Dendritic cell treated with granulocyte-macrophage colony-stimulating factor and Interleukin-4, amounts not matched to agents 40 ng/mL and 50 ng/mL, for 4 days (primary cell): ENCODE results near the gene PEPD.

Experiments
- H3K27ac Mint-ChIP-seq: one replicate; pipeline ENCODE4 v1.8.0; 2022; ENCODE audit warnings: mild to moderate bottlenecking, mixed read lengths
- H3K27me3 Mint-ChIP-seq: one replicate; pipeline ENCODE4 v1.8.0; 2022; ENCODE audit warnings: mild to moderate bottlenecking, mixed read lengths
- H3K36me3 Mint-ChIP-seq: one replicate; pipeline ENCODE4 v1.8.0; 2022; ENCODE audit warnings: low read depth, mixed read lengths
- H3K4me1 Mint-ChIP-seq: one replicate; pipeline ENCODE4 v1.8.0; 2022; ENCODE audit warnings: low read depth, mixed read lengths
- H3K4me3 Mint-ChIP-seq: one replicate; pipeline ENCODE4 v1.8.0; 2022; ENCODE audit warnings: mild to moderate bottlenecking, moderate library complexity, mixed read lengths
- H3K9me3 Mint-ChIP-seq: one replicate; pipeline ENCODE4 v1.8.0; 2022; ENCODE audit warnings: mixed read lengths
- intact Hi-C: fragments of 100-400 bp; cut with micrococcal nuclease; formaldehyde crosslinking; loops from one replicate; pipeline ENCODE4 v1.15.0; 2022

PEPD gene

DNA sequence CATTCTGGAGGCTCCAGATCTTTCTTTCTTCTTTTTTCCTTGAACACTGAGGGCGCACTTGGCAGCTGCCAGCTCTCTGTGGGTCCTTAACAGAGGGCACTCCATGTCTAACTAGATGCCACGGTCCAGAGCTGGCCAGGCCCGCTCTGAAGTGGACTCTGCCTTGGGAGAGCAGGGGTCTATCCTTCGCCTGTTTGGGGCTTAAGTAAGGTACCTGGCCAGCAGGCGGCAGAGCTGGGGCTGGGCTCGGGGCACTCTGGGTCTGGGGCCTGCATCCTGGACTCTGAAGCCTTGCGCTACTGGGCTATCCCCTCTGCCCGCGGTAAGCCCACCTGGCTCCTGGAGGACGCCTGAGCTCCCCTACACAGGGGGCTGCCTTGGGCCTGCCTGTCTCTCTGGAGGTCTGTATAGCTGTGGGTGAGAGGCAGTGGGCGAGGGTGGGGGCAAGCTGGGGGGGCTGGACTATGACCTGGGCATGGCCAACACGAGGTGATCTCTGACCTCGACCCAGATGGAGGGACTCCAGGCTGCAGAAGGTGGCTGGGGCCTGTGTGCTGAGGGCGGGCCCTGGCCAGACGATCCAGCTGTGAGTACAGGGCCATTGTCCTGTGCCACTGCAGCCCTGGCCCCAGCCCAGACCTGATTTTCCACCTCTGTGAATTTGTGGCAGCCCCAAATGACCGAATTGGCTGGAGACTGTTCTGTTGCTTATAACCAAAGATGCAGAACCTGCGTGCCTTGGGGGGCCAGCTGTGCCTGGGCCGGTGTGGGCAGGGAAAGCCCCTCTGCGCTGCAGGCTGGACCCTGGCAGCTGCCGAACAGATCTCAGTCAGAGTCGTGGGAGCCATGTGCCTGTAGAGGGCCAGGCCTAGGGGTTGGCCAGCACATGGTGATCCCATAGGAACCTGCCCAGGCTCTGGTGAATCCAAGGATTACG is 121.6 kb downstream of the PEPD start:
- peaks cover 61% of the 10 kb centered on the region for H3K4me1 Mint-ChIP-seq
- H3K27me3 Mint-ChIP-seq, result no peaks in the 10 kb centered on the region
- intact Hi-C loops, result no loop called here
- no peaks in the 10 kb centered on the region for H3K9me3 Mint-ChIP-seq
- H3K4me3 Mint-ChIP-seq, result no peak overlapping the region
- no peak overlapping the region for H3K27ac Mint-ChIP-seq
- peaks cover 53% of the 10 kb centered on the region for H3K36me3 Mint-ChIP-seq

DNA sequence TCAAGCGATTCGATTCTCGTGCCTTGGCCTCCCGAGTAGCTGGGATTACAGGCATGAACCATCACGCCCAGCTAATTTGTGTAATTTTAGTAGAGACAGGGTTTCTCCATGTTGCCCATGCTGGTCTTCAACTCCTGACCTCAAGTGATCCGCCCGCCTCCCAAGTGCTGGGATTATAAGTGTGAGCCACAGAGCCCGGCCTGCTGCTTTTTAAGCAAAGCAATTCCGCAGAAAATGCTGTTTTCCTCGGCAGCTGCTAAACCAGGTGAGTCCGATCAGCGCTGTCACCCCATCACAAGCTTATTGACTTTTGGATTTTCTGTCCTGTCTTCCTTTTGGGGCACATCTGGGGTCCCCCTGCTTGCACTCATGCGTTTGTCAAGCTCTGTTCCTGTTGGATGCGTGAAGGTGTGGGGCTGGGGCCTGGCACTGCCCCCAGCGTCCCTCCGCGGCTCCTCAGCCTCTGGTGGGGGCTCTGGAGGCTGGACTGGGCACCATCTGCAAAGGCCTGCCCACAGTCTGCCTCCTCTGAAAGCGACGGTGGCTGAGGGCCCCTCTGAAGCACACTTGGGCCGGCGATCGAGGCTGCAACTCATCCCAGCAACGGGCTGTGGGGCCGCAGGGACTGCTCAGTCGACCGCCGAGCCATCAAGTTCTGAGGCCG is 122.4 kb downstream of the PEPD start:
- H3K4me3 Mint-ChIP-seq, result no peak overlapping the region
- peaks cover 61% of the 10 kb centered on the region for H3K4me1 Mint-ChIP-seq
- no peak overlapping the region for H3K27ac Mint-ChIP-seq
- intact Hi-C loops, result no loop called here
- H3K27me3 Mint-ChIP-seq, result no peaks in the 10 kb centered on the region
- no peaks in the 10 kb centered on the region for H3K9me3 Mint-ChIP-seq
- H3K36me3 Mint-ChIP-seq, result peaks cover 53% of the 10 kb centered on the region

DNA sequence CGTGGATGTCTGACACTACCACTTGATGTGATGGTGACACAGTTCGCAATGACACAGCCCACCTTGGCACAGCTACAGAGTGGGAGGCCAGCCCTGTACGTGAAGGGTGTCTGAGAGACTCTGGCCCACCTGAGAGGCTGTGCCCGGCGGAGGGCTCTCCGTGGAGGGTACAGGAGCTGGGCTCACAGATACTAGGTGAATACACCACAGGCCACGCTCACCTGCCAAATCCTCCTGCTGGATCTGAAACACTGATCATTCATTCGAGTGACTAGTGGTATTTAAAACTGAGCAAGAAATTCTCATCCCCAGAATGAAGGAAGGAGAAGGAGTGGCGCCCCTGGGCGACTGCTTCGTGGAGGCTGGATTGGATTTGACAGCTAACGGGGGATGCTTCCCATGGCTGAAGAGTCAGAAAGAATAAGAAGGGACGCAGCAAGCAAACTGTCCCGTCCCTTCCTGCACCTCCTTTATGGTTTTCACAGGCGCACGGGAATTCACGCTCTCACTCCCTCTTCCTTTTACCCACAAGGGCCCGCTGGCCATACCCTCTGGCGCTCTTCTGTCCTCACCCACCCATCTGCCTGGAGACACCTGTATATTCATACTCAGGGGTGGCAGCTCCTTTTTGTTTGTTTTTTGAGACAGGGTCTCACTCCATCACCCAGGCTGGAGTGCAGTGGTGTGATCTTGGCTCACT is 123.1 kb downstream of the PEPD start:
- H3K36me3 Mint-ChIP-seq, result peaks cover 60% of the 10 kb centered on the region
- no peak overlapping the region for H3K27ac Mint-ChIP-seq
- H3K4me1 Mint-ChIP-seq, result peaks cover 61% of the 10 kb centered on the region
- H3K9me3 Mint-ChIP-seq, result no peaks in the 10 kb centered on the region
- H3K27me3 Mint-ChIP-seq, result no peaks in the 10 kb centered on the region
- H3K4me3 Mint-ChIP-seq, result no peak overlapping the region
- intact Hi-C loops, result no loop called here

DNA sequence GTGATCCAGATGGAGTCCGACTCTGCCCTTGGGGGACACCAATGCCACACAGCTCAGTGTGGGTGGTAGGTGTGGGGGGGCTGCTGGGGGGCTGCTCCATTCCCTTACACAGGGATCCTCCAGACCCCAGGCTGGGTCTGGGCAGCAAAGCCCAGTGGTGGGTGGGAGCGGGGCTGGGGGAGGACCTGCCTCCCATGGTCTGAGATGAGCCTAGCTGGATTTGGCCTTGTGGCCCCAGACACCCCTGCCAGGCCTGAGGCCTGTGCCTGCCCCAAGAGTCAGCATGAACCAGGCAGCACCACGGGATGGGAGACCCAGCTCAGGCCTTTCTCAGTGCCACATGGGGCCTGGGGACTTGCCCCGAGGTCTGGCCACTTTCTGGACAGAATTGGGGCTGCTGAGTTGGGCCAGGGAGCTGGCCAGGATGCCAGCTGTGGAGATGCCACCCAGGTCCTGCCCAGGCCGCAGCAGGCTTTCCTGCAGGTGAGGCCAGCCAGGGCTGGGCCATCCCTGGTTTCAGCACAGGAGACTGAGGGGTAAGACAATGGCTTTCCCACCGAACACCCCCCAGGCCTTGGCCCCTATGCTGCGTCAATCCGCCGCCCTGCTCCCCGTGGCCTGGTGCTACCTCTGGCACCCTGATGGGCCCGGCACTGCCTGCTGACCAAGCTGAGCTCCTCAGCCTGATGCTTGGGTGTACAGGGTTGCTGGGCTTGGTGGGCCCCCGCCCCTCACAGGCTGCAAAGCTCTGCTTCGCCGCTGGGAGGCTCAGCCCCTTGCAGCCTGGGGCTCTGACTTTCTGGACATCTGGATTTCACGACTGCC is 123.8 kb downstream of the PEPD start:
- Mint-ChIP-seq H3K27ac (no peak overlapping the region), H3K9me3 (no peaks in the 10 kb centered on the region), H3K4me3 (no peak overlapping the region), H3K27me3 (no peaks in the 10 kb centered on the region), H3K4me1 (peaks cover 62% of the 10 kb centered on the region), H3K36me3 (peaks cover 61% of the 10 kb centered on the region)
- intact Hi-C loops, result no loop called here

DNA sequence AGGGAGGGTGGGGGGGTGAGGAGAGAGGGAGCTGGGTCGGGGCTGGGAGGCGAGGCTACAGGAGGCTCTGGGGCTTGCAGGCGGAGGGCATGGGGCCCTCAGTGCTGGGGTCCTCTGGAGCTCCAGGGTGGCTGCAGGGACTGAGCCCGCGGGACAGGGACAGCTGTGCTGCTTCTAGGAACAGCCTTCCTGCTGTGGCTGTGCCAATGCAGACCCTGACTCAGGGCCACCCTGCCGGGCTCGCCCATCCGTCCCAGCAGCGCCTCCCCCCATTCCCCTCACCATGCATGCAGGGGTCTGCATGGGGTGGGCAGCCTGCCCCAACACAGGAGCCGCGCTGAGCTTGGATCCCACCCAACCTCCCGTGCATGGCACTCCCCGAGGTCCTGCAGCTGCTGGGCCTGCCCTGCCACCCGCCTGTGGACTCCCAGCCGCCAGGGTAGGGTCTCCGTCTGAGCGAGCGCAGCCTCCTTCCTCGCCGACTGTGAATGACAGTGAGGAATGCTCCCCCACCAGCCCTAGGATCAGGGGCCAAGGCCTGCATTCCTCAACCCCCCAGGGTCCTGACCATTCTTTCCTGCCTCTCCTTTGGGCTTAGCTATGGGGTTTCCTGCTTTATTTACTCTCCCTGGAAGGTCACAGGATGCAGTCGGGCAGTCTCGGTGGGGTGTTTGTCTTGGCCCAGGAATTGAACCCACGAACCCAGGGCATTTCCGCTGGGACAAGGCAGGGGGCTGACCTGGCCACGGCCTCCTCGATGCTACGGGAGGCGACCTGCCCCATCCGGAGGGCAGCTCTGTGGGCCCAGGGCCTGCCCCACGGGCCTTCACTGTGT is 124.7 kb downstream of the PEPD start:
- Mint-ChIP-seq H3K4me1 (peaks cover 62% of the 10 kb centered on the region), H3K27me3 (no peaks in the 10 kb centered on the region), H3K36me3 (peaks cover 55% of the 10 kb centered on the region), H3K27ac (no peak overlapping the region), H3K9me3 (no peaks in the 10 kb centered on the region), H3K4me3 (no peak overlapping the region)
- intact Hi-C loops, result no loop called here

DNA sequence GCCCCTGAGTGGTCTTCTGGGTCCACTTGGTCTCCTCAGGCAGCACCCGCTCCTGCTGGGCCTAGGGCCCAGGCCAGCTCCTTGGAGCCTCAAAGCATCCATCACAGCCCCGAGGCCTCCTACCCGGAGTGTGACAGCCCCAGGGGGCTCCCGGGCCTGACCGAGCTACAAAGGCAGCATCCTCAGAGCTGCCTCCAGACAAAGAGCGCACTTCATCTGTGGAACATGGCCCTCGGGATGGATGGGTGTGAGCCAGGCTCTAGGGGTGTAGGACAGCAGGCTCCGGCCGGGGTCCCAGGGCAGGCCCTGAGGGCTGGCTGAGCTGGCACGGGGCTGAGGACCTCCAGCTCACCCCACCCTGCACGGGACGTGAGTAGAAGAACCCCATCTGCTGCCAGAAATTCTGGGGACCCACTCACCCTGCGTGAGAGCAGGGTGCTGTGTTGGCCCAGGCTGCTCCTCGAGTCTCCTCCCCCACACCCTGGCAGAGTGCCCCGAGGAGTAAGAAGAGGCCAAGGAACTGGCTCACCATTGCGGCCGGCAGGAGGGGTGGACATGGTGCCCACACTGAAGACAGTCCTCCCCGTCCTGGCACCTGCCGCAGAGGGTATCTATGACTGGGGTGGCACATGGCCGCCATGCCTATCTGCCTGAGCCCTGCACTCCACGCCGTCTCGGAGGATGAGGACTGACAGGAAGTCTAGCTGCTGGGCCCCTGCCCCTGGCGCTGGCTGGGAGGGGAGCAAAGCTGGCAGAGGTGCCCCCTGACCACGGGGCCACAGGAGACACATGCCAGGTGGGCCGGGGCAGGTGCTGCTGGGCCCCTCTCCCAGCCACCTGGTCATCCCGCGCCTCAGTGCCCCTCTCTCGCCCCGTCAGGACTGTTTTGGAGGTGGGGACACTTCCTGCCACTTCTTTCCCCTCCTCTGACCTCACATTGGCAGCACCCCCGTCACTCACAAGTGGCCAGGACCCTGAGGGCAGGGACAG is 125.7 kb downstream of the PEPD start:
- no peak overlapping the region for H3K4me3 Mint-ChIP-seq
- H3K27ac Mint-ChIP-seq, result no peak overlapping the region
- H3K9me3 Mint-ChIP-seq, result no peaks in the 10 kb centered on the region
- intact Hi-C loops, result no loop called here
- H3K4me1 Mint-ChIP-seq, result peaks cover 62% of the 10 kb centered on the region
- H3K27me3 Mint-ChIP-seq, result no peaks in the 10 kb centered on the region
- peaks cover 50% of the 10 kb centered on the region for H3K36me3 Mint-ChIP-seq

DNA sequence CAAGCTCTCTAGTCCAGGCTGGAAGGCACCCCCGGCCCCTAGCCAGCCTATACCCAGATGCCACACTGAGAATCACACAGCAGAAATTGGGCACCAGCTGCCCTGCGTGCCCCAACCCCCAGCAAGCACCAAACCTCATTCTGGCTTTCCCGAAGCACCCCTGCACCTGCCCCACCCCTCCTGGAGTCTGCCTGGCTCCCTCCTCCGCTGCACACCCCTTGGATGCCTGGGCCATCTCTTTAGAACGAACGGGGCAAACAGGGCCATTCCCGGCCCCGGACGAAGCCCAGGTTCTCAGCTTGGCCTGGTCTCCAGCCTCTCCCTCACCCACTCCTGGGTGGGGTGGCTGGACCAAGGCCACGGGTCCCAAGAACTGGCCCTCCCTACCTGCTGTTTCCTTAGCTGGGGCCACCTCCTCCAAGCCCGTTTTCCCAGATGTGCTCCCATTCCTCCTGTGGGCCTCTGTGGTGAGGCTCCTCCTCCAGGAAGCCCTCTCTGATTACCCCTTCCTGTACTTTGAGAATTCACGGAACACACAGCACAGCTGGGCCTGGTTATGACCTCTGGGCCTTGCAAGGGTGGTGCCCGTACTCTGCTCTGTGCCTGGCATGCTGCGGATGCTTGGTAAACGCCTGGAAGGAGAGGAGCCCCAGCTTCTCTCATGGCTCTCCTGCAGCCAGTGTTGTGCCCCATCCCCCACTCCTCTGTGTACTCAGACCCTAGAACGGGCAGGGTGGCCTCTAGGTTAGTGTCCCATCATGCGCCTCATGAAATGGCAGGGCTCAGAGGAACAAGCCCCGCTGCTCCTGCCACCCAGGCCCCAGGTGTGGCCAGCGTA is 126.6 kb downstream of the PEPD start:
- H3K27ac Mint-ChIP-seq, result peak overlapping the region; percentile 33
- intact Hi-C loops, result no loop called here
- peaks cover 45% of the 10 kb centered on the region for H3K36me3 Mint-ChIP-seq
- H3K27me3 Mint-ChIP-seq, result no peaks in the 10 kb centered on the region
- no peaks in the 10 kb centered on the region for H3K9me3 Mint-ChIP-seq
- no peak overlapping the region for H3K4me3 Mint-ChIP-seq
- peaks cover 64% of the 10 kb centered on the region for H3K4me1 Mint-ChIP-seq

DNA sequence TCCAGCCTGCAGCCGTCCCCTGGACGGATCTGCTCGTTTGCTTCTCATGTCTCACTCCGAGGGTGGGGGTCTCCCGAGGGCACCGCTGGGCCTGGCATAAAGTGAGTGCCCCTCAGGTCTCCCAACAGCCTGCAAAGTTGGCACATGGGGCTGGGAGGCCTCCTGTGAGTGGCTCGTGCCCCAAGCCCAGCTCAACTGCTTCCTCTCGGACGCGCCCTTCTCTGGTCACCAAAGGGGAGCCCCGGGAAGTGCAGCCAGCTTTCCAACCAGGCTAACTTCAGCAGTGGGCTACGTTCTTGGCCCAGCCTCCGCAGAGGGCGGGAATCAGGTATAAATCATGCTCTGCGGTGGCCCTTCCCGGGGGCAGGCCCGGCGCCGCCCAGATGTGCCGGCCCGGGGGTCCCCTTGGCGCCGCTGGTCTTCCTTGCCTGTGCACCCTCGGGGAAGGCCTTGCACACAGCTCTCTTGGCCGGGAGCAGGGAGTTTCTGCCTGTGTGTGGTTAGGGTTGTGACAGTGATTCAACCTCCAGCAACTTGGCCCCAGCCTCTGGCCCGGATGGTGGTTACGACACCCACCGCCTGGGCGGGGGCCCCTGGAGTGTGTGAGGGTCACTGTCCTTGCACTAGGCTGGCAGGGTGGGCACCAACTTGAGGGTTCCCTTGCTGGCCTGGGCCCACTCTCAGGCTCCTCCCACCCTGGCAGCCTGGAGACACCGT is 127.4 kb downstream of the PEPD start:
- peaks cover 71% of the 10 kb centered on the region for H3K4me1 Mint-ChIP-seq
- peaks cover 43% of the 10 kb centered on the region for H3K36me3 Mint-ChIP-seq
- H3K27me3 Mint-ChIP-seq, result no peaks in the 10 kb centered on the region
- H3K27ac Mint-ChIP-seq, result peak overlapping the region; percentile 63
- H3K9me3 Mint-ChIP-seq, result no peaks in the 10 kb centered on the region
- intact Hi-C loops, result no loop called here
- H3K4me3 Mint-ChIP-seq, result peak overlapping the region; percentile 40

DNA sequence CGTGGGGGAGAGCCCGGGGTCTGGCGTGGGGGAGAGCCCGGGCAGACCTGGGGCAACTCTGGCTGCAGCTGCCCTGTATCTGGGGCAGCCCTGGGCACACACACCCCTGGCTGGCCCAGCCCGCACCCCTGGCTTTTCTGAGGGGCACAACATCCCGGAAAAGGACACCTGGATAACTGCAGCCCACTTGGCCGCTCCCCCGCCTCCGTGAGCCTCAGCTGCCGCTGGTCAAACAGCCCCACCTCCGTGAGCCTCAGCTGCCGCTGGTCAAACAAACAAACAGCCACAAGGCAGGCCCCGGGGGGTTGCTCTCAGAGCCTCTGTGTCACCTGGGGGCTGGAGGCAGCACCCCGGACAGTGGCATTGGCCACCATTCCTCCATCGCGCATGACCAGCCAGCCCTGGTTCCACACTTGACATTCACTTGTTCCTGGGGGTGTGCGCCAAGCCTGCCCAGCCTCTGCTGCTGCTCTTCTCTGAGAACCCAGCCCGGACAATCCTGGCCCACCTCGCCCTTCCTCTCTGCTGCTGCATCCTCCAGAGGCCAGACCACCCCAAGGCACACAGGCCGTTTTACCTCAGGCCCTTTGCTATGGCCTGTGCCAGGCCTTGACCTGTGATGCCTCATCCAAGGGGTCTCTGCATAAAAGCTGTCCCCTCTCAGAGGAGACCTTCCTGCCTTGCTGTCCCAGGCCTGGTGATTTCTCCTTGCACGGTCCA is 128.1 kb downstream of the PEPD start:
- intact Hi-C loops, result no loop called here
- no peaks in the 10 kb centered on the region for H3K9me3 Mint-ChIP-seq
- H3K36me3 Mint-ChIP-seq, result peaks cover 43% of the 10 kb centered on the region
- peaks cover 77% of the 10 kb centered on the region for H3K4me1 Mint-ChIP-seq
- no peaks in the 10 kb centered on the region for H3K27me3 Mint-ChIP-seq
- H3K4me3 Mint-ChIP-seq, result peak overlapping the region; percentile 40
- peak overlapping the region; percentile 63 for H3K27ac Mint-ChIP-seq

DNA sequence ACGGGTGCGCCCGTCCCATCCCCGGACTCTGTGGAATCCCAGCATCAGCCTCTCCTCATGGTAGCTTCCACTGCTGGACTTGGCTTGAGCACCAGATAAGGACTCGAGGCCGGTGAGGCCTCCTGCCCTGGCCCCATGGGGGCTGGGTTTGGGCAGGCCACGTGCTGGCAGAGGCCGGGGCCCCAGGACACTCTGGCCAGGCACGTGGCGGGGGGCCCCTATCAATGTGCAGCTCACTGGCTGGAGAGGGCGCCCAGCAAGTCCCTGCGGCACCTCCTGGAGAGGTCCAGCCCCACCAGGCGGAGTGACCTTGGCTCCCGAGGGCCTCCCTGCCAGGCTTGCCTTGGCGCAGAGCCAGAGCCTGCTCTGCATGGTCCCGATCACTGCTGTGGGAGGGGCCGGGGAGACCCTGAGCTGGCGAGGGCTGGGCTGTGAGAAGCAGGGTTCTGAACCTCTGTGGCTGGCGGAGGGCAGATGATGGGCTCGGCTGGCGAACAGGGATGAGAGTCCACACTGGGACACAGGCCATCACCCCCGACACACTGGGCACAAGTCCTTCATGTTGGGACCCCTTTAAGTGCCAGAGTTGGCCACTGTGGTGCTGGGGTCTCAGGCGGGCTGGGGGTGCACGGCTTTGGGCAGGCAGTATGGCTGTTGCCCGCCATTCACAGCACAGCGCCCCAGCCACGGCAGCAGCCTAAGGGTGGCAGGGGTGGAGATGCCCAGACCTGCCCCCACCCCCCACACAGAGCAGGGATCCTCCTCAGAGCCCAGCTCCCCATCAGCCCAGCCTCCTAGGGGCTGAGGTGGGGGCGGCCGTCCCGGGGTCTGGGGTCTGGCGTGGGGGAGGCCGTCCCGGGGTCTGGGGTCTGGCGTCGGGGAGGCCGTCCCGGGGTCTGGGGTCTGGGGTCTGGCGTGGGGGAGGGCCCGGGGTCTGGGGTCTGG is 129.0 kb downstream of the PEPD start:
- H3K4me3 Mint-ChIP-seq, result no peak overlapping the region
- H3K36me3 Mint-ChIP-seq, result peaks cover 46% of the 10 kb centered on the region
- H3K27ac Mint-ChIP-seq, result no peak overlapping the region
- peaks cover 85% of the 10 kb centered on the region for H3K4me1 Mint-ChIP-seq
- no peaks in the 10 kb centered on the region for H3K9me3 Mint-ChIP-seq
- intact Hi-C loops, result no loop called here
- no peaks in the 10 kb centered on the region for H3K27me3 Mint-ChIP-seq
